ENCODE measurements around the gene GCC1. TPM values are rescaled to one million over a fixed set of nuclear protein-coding genes. Genes with fewer than 3 reads are reported as not detected.

Gene GCC1
- total and polyA plus RNA-seq, 5 donors from 2014 or later = 11.4 to 40.4 (median 16.1) TPM

- no peak for DNase-seq
- no peak overlapping the region for H3K4me3 Mint-ChIP-seq
Measured at GRCh38 chr7:127536394-127536691, 49.1 kb downstream of the GCC1 start.

DNA sequence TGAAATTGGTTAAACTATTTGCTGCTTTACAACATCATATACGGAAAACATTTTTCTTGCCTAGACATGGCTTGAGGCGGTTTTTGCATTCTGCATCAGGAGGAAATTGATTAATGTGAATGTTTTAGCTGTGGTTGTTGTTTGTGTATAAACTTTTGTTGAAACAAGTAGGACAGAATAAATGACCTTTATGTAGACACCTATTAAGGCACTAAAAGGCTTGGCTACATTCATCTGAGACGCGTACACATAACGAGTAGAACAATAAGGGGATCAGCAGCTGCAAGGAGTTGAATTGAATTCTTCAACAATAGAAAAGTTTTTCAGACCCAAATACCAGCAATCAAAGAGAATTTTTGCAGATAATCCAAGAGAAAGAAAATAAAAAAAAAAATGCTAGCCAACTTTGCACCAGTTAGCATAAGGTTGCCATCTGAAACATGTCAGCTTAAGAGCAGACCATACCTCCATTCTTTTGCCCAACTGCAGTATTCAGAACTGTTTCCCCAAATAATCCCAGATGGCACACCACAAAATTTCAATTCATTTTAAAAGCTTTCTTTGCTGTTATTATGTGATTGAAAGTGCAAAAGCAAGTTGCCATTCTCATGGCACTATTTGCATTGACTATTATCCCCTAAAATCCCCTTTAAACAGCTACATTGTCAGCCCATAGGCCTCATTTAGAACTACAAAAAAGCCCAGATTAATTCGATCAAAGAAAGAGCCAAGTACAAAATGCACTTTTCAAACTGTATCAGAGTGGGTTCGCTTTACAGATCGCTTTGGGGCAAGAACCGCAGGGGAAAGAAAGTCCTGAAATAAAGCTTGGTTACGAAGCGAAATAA, 49.6 kb downstream of the GCC1 start:
- Histone ChIP-seq H3K9me3 (ENCODE audit: control insufficient read depth in 2 of 2, low read length in 2 of 2) (no peaks in the 10 kb centered on the region), H3K4me3 (ENCODE audit: low read depth, low read length) (no peak overlapping the region), H3K4me1 (ENCODE audit: control insufficient read depth, insufficient read depth, low read length, poor library complexity, severe bottlenecking) (no peaks in the 10 kb centered on the region), H3K27me3 (ENCODE audit: control insufficient read depth, insufficient read depth, low read length) (peaks cover 13% of the 10 kb centered on the region), H3K36me3 (ENCODE audit: control insufficient read depth, insufficient read depth, low read length) (no peaks in the 10 kb centered on the region), H3K27ac (ENCODE audit: insufficient read depth, low read length, poor library complexity, severe bottlenecking) (no peak overlapping the region)
- H3K9me3 Mint-ChIP-seq = peaks cover 0 to 3% (median 0%) of the 10 kb centered on the region in 7 donors
- DNase-seq (no peak), ATAC-seq (ENCODE audit: low read depth in 2 of 2) (no peak)
- H3K4me3 Mint-ChIP-seq = no peak overlapping the region
- H3K4me1 Mint-ChIP-seq = peaks cover 0 to 9% (median 4%) of the 10 kb centered on the region in 4 donors
- peaks cover 48% of the 10 kb centered on the region for H3K27me3 Mint-ChIP-seq
- H3K36me3 Mint-ChIP-seq = no peaks in the 10 kb centered on the region
- H3K27ac Mint-ChIP-seq = no peak overlapping the region

More at GRCh38 chr7:127536394-127536691, 49.1 kb downstream of the GCC1 start:
- no peaks in the 10 kb centered on the region for H3K36me3 ChIP-seq (ENCODE audit: control insufficient read depth, insufficient read depth, low read length)
- no peak overlapping the region for H3K27ac Mint-ChIP-seq
- H3K27ac ChIP-seq (ENCODE audit: insufficient read depth, low read length, poor library complexity, severe bottlenecking) = no peak overlapping the region
- H3K36me3 Mint-ChIP-seq = no peaks in the 10 kb centered on the region
- H3K4me1 ChIP-seq (ENCODE audit: control insufficient read depth, insufficient read depth, low read length, poor library complexity, severe bottlenecking) = no peaks in the 10 kb centered on the region
- peaks cover 0 to 3% (median 0%) of the 10 kb centered on the region in 7 donors for H3K9me3 Mint-ChIP-seq
- H3K9me3 ChIP-seq (ENCODE audit: control insufficient read depth in 2 of 2, low read length in 2 of 2) = no peaks in the 10 kb centered on the region
- peaks cover 48% of the 10 kb centered on the region for H3K27me3 Mint-ChIP-seq
- no peak for ATAC-seq (ENCODE audit: low read depth in 2 of 2)
- peaks cover 0 to 9% (median 4%) of the 10 kb centered on the region in 4 donors for H3K4me1 Mint-ChIP-seq
- no peak overlapping the region for H3K4me3 ChIP-seq (ENCODE audit: low read depth, low read length)
- peaks cover 13% of the 10 kb centered on the region for H3K27me3 ChIP-seq (ENCODE audit: control insufficient read depth, insufficient read depth, low read length)

DNA sequence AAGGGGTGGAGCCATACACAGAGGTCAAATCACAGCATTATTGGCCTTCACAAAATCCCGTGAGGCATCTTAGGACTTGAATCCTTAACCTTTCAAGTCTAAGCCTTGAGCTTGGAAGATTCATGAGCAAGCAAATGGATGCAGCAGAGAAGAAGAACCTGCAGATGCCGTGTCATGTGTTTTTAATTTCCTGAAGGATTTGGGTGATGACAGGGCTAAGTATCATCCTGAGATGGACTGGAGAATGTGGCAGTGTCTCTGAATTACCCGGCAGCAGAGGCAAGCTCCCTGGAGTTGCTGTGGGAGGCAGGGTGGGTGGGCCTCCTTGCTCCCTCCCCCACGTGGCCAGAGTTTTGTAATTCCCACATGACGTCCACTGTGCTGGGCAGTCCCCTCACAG, 50.8 kb downstream of the GCC1 start:
- Histone ChIP-seq H3K27ac (ENCODE audit: insufficient read depth, low read length, poor library complexity, severe bottlenecking) (no peak overlapping the region), H3K4me1 (ENCODE audit: control insufficient read depth, insufficient read depth, low read length, poor library complexity, severe bottlenecking) (no peaks in the 10 kb centered on the region), H3K9me3 (ENCODE audit: control insufficient read depth in 2 of 2, low read length in 2 of 2) (no peaks in the 10 kb centered on the region), H3K4me3 (ENCODE audit: low read depth, low read length) (no peak overlapping the region), H3K27me3 (ENCODE audit: control insufficient read depth, insufficient read depth, low read length) (peaks cover 16% of the 10 kb centered on the region), H3K36me3 (ENCODE audit: control insufficient read depth, insufficient read depth, low read length) (no peaks in the 10 kb centered on the region)
- Mint-ChIP-seq H3K4me3 (no peak overlapping the region), H3K36me3 (no peaks in the 10 kb centered on the region), H3K4me1 (peaks cover 0 to 9% (median 4%) of the 10 kb centered on the region in 4 donors), H3K9me3 (peaks cover 0 to 7% (median 3%) of the 10 kb centered on the region in 7 donors), H3K27ac (no peak overlapping the region), H3K27me3 (peaks cover 43% of the 10 kb centered on the region)
- DNase-seq = no peak
- ATAC-seq (ENCODE audit: low read depth in 2 of 2) = no peak

- no peak overlapping the region for H3K27ac Mint-ChIP-seq
Measured at GRCh38 chr7:127532736-127533135, 52.7 kb downstream of the GCC1 start.

DNA sequence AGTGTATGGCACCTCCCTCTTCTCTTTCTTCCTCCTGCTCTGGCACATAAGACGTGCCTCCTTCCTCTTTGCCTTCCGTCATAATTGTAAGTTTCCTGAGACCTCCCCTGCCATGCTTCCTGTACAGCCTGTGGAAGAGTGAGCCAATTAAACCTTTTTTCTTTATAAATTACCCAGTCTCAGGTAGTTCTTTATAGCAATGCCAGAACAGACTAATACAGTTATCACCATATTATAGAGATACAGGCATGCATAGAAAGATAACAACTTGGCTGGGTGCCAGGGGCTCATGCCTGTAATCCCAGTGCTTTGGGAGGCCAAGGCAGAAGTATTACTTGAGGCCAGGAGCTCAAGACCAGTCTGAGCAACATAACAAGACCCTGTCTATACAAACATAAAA, 53.2 kb downstream of the GCC1 start:
- Histone ChIP-seq H3K4me3 (ENCODE audit: low read depth, low read length) (no peak overlapping the region), H3K36me3 (ENCODE audit: control insufficient read depth, insufficient read depth, low read length) (no peaks in the 10 kb centered on the region), H3K4me1 (ENCODE audit: control insufficient read depth, insufficient read depth, low read length, poor library complexity, severe bottlenecking) (no peaks in the 10 kb centered on the region), H3K27me3 (ENCODE audit: control insufficient read depth, insufficient read depth, low read length) (peaks cover 11% of the 10 kb centered on the region), H3K9me3 (ENCODE audit: control insufficient read depth in 2 of 2, low read length in 2 of 2) (no peaks in the 10 kb centered on the region), H3K27ac (ENCODE audit: insufficient read depth, low read length, poor library complexity, severe bottlenecking) (no peak overlapping the region)
- no peak overlapping the region for H3K27ac Mint-ChIP-seq
- no peaks in the 10 kb centered on the region for H3K36me3 Mint-ChIP-seq
- H3K4me3 Mint-ChIP-seq = no peak overlapping the region
- H3K9me3 Mint-ChIP-seq = peaks cover 0 to 12% (median 5%) of the 10 kb centered on the region in 7 donors
- H3K27me3 Mint-ChIP-seq = peaks cover 54% of the 10 kb centered on the region
- ATAC-seq (ENCODE audit: low read depth in 2 of 2) (no peak), DNase-seq (no peak)
- peaks cover 0 to 9% (median 4%) of the 10 kb centered on the region in 4 donors for H3K4me1 Mint-ChIP-seq

More at GRCh38 chr7:127532736-127533135, 52.7 kb downstream of the GCC1 start:
- H3K9me3 ChIP-seq (ENCODE audit: control insufficient read depth in 2 of 2, low read length in 2 of 2) = no peaks in the 10 kb centered on the region
- Mint-ChIP-seq H3K4me1 (peaks cover 0 to 9% (median 4%) of the 10 kb centered on the region in 4 donors), H3K4me3 (no peak overlapping the region), H3K36me3 (no peaks in the 10 kb centered on the region), H3K9me3 (peaks cover 0 to 12% (median 5%) of the 10 kb centered on the region in 7 donors), H3K27me3 (peaks cover 58% of the 10 kb centered on the region)
- H3K4me3 ChIP-seq (ENCODE audit: low read depth, low read length) = no peak overlapping the region
- no peaks in the 10 kb centered on the region for H3K4me1 ChIP-seq (ENCODE audit: control insufficient read depth, insufficient read depth, low read length, poor library complexity, severe bottlenecking)
- DNase-seq (no peak), ATAC-seq (ENCODE audit: low read depth in 2 of 2) (no peak)
- H3K36me3 ChIP-seq (ENCODE audit: control insufficient read depth, insufficient read depth, low read length) = no peaks in the 10 kb centered on the region
- H3K27me3 ChIP-seq (ENCODE audit: control insufficient read depth, insufficient read depth, low read length) = peaks cover 16% of the 10 kb centered on the region
- no peak overlapping the region for H3K27ac ChIP-seq (ENCODE audit: insufficient read depth, low read length, poor library complexity, severe bottlenecking)

Other genes with a start within 250 kb of the GCC1 start
- 81.0 TPM for gene ZNF800, start 192.9 kb downstream of the GCC1 start, total RNA-seq
- 10 to 100 TPM; 44.8 to 59.5 (median 51.0) TPM for gene ZNF800, start 192.9 kb downstream of the GCC1 start, polyA plus RNA-seq
- 101 TPM for gene ARF5, start 2.8 kb upstream of the GCC1 start, total RNA-seq
- gene ARF5, start 2.8 kb upstream of the GCC1 start, polyA plus RNA-seq = 100 to 1,000 TPM; 187 to 223 (median 199) TPM
- gene FSCN3, start 8.1 kb upstream of the GCC1 start, total RNA-seq = 2.7 TPM
- 1 to 10 TPM in 1 of 4 donors, under 1 TPM in 3; 0.63 to 1.3 (median 0.79) TPM for gene FSCN3, start 8.1 kb upstream of the GCC1 start, polyA plus RNA-seq
- not detected for gene PAX4, start 32.5 kb upstream of the GCC1 start, total RNA-seq
- gene PAX4, start 32.5 kb upstream of the GCC1 start, polyA plus RNA-seq = not detected
- 121 TPM for gene SND1, start 66.6 kb upstream of the GCC1 start, total RNA-seq
- gene SND1, start 66.6 kb upstream of the GCC1 start, polyA plus RNA-seq = 10 to 100 TPM; 84.4 to 87.0 (median 86.8) TPM

All from CD4-positive, CD25-positive, alpha-beta regulatory T cell (primary cell).